DOHH2 (cell line): Measurements from ENCODE around the gene SPDYE6.
"Not testable (repeated sequence)": the region's sequence is repeated elsewhere in the genome, so short reads cannot be mapped to it uniquely, and the experiment has no call there.

Experiments
- CTCF ChIP-seq: fragments of 200-600 bp; sonication (generic); IDR thresholded peaks from one replicate; pipeline ENCODE4 v1.5.1; 2014; ENCODE audit warnings: antibody characterized with exemption, mild to moderate bottlenecking, low read depth, low read length; ENCODE audit not compliant: poor library complexity, severe bottlenecking
- EZH2phosphoT487 ChIP-seq: fragments of 200-600 bp; sonication (generic); IDR thresholded peaks from 2 replicates; pipeline ENCODE4 v1.6.1; 2017; ENCODE audit warnings: borderline replicate concordance, mild to moderate bottlenecking, antibody characterized with exemption, low read length, moderate library complexity, mixed read lengths

- TF ChIP-seq CTCF, EZH2phosphoT487: not testable (repeated sequence)
Measured at GRCh38 chr7:102328863-102329262, 27.4 kb downstream of the SPDYE6 start.
